Activated naive CD4-positive, alpha-beta T cell treated with anti-CD3 and anti-CD28 coated beads, Interleukin-2, amount 10 ng/mL, durations not matched to agents 7 days and 5 days (primary cell): ENCODE measurements around the gene CCNG2.

Experiments
- CTCF ChIA-PET: fragments of 350-600 bp; sonication (Branson Sonifier 250); formaldehyde crosslinking; loops from one replicate; lab custom pipeline; 2021; ENCODE audit warnings: antibody characterized with exemption; lab: Charles Lee
- DNase-seq: peaks from one replicate; pipeline ENCODE4 v3.0.0-alpha.2; 2020
- H3K27ac Mint-ChIP-seq: one replicate; pipeline ENCODE4 v1.8.0; 2021; ENCODE audit warnings: mild to moderate bottlenecking, moderate library complexity, mixed read lengths
- H3K27me3 Mint-ChIP-seq: one replicate; pipeline ENCODE4 v1.8.0; 2021; ENCODE audit warnings: mild to moderate bottlenecking, mixed read lengths
- H3K36me3 Mint-ChIP-seq: one replicate; pipeline ENCODE4 v1.8.0; 2021; ENCODE audit warnings: mixed read lengths
- H3K4me1 Mint-ChIP-seq: one replicate; pipeline ENCODE4 v1.8.0; 2021; ENCODE audit warnings: mixed read lengths
- H3K4me3 Mint-ChIP-seq: one replicate; pipeline ENCODE4 v1.8.0; 2021; ENCODE audit warnings: mild to moderate bottlenecking, moderate library complexity, mixed read lengths
- H3K9me3 Mint-ChIP-seq: one replicate; pipeline ENCODE4 v1.8.0; 2021; ENCODE audit warnings: mixed read lengths

The CCNG2 gene

DNA sequence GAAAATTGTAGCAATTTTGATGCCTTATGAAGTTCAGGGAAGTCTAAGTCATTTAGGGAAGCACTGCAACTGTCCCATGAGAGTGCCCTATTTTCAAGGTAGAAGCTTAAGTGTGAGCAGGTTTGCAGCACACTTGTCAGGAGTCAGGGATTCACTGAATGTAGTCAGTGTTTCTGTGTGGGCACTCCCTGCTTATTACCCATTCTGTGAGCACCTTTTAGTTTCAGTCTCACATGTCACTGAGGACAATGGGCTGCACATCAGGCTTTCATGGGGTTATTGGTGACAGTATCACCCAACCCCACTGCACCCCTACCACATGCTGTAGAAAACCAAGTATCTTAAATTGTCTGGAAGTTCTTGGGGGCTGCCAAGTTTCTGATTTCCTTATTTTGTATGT, 2.9 kb upstream of the CCNG2 start:
- Mint-ChIP-seq H3K4me3 (no peak overlapping the region), H3K4me1 (peaks cover 30% of the 10 kb centered on the region), H3K9me3 (no peaks in the 10 kb centered on the region), H3K27ac (no peak overlapping the region), H3K36me3 (no peaks in the 10 kb centered on the region), H3K27me3 (peaks cover 22% of the 10 kb centered on the region)
- DNase-seq: no peak
- CTCF ChIA-PET: interaction anchor here (0.7 to 3.1 kb wide), 2 partner anchors 49 to 58 kb away, joined by 3 to 15 read pairs; no protein-coding TSS in a partner anchor

DNA sequence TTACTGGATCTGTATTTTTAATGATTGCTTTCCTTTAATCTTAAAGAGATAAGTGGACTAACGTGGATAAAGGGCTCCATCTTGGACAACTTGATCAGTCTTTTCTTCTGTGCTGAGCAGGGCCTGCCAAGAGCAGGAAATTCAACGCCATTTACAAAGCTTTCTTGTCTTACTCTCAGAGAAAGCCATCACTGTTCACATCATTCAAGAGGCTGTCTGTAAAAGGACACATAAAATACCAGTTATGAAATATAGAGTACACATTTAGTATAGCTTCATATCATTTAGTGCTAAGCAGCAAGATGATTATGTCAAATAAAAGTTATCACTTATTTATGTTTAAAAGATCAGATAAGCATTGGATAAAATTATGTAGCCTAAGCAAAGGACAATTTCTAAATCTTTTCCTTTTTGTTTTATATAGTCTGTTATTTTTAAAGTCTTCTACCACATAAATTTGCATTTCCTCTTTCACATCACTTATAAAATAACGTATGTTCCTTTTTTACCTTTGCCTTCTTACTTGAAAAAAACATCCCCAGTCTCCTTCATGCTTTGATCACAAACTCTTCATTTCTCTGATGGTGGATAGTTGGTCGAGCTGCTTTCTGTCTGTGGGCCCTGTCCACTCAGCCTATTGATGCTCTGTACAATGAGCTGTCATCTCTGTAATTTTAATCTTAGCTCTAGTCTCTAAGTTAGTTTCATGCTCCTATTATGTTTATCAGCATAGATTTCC, 2.1 kb upstream of the CCNG2 start:
- no peak for DNase-seq
- no peak overlapping the region for H3K27ac Mint-ChIP-seq
- H3K4me3 Mint-ChIP-seq: no peak overlapping the region
- CTCF ChIA-PET: interaction anchor here (0.7 to 3.1 kb wide), 6 partner anchors 48 to 110 kb away, joined by 3 to 15 read pairs (median 4); no protein-coding TSS in a partner anchor
- peaks cover 37% of the 10 kb centered on the region for H3K4me1 Mint-ChIP-seq
- H3K9me3 Mint-ChIP-seq: no peaks in the 10 kb centered on the region
- peaks cover 19% of the 10 kb centered on the region for H3K27me3 Mint-ChIP-seq
- H3K36me3 Mint-ChIP-seq: peaks cover 7% of the 10 kb centered on the region

GRCh38 chr4:77155631-77156452, 1.2 kb upstream of the CCNG2 start:
- DNase-seq: no peak
- Mint-ChIP-seq H3K4me1 (peaks cover 39% of the 10 kb centered on the region), H3K36me3 (peaks cover 13% of the 10 kb centered on the region), H3K27ac (peak overlapping the region; percentile 97), H3K9me3 (no peaks in the 10 kb centered on the region), H3K4me3 (peak overlapping the region; percentile 91), H3K27me3 (peaks cover 9% of the 10 kb centered on the region)
- CTCF ChIA-PET: interaction anchor here (0.8 to 3.1 kb wide), 5 partner anchors 47 to 105 kb away, joined by 3 to 15 read pairs (median 5); no protein-coding TSS in a partner anchor

- CTCF ChIA-PET: interaction anchor here (1.0 to 3.1 kb wide), 3 partner anchors 47 to 61 kb away, joined by 3 to 15 read pairs (median 7); no protein-coding TSS in a partner anchor
- peaks cover 13% of the 10 kb centered on the region for H3K36me3 Mint-ChIP-seq
- peak overlapping the region; percentile 91 for H3K4me3 Mint-ChIP-seq
- no peaks in the 10 kb centered on the region for H3K9me3 Mint-ChIP-seq
- DNase-seq: peak; percentile 97
- H3K27me3 Mint-ChIP-seq: peaks cover 8% of the 10 kb centered on the region
- peaks cover 39% of the 10 kb centered on the region for H3K4me1 Mint-ChIP-seq
- H3K27ac Mint-ChIP-seq: peak overlapping the region; percentile 97
These were observed 485 bp upstream of the CCNG2 start for GRCh38 chr4:77156533-77156911.

DNA sequence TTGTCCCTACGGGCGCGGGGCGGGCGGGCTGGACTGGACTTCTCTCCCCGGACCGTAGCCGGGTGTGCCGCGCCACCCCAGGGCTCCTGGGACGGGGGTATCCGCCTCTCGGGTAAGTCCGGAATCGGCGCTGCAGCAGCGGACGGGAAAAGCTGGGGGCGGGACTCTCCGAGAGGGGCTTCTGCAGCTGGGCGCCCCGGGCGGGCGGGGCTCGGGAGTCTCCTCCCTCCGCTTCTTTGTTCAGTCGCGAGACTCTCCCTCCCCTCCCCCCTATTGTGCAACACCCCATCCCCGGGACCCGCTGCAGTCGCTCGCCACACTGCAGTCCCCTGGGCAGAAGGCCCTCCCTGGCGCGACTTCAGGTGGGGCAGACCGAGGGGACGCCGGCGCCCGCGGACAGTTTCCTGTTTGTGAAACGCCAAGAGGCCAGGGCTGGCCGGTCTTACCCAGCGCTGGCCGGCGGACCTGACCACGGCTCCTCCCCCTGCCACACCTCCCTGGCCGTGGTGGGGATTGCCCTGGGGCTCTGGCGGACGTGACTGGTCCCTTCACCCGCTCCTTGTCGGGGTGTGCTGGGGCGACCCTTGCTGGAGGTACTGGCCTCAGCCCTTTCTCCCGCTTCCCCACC, 966 bp downstream of the CCNG2 start:
- Mint-ChIP-seq H3K27ac (peak overlapping the region; percentile 49), H3K4me1 (peaks cover 46% of the 10 kb centered on the region), H3K4me3 (peak overlapping the region; percentile 91), H3K9me3 (no peaks in the 10 kb centered on the region), H3K36me3 (peaks cover 24% of the 10 kb centered on the region), H3K27me3 (peaks cover 8% of the 10 kb centered on the region)
- peak; percentile 86 for DNase-seq
- CTCF ChIA-PET: interaction anchor here (1.1 to 1.2 kb wide), 2 partner anchors 62 to 63 kb away, joined by 3 to 5 read pairs; no protein-coding TSS in a partner anchor

GRCh38 chr4:77158487-77158861, 1.5 kb downstream of the CCNG2 start:
- Mint-ChIP-seq H3K4me3 (peak overlapping the region; percentile 91), H3K36me3 (peaks cover 29% of the 10 kb centered on the region), H3K27me3 (peaks cover 8% of the 10 kb centered on the region), H3K4me1 (peaks cover 49% of the 10 kb centered on the region), H3K27ac (peak overlapping the region; percentile 49), H3K9me3 (no peaks in the 10 kb centered on the region)
- no peak for DNase-seq
- CTCF ChIA-PET: interaction anchor here (1.1 kb wide), 1 partner anchor 63 kb away, joined by 5 read pairs; no protein-coding TSS in a partner anchor

DNA sequence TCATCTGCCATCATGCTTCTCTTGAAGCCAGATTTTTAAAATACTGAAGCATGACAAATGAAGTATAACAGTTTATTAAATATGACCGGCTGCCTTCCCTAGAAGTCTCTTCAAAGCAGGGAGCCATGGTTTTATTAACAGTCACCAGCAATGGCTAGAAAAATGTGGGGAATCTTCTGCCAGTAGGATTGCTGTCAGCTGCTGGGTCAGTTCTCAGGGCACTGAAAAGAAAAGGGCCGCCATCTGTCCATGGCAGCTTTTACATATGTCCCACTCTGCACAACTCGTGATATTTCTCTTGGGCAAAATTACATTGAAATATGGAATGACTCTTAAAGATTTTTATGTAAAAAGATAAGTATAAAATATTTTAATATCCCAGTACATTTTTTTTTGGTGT, 2.8 kb downstream of the CCNG2 start:
- DNase-seq: no peak
- H3K4me1 Mint-ChIP-seq: peaks cover 48% of the 10 kb centered on the region
- peaks cover 39% of the 10 kb centered on the region for H3K36me3 Mint-ChIP-seq

GRCh38 chr4:77163641-77164040, 6.6 kb downstream of the CCNG2 start:
- no peaks in the 10 kb centered on the region for H3K27me3 Mint-ChIP-seq
- H3K27ac Mint-ChIP-seq: no peak overlapping the region
- CTCF ChIA-PET: interaction anchor here (1.7 kb wide), 1 partner anchor 17 kb away, joined by 4 read pairs; no protein-coding TSS in a partner anchor
- DNase-seq: no peak
- no peak overlapping the region for H3K4me3 Mint-ChIP-seq
- no peaks in the 10 kb centered on the region for H3K9me3 Mint-ChIP-seq
- H3K4me1 Mint-ChIP-seq: peaks cover 27% of the 10 kb centered on the region
- peaks cover 63% of the 10 kb centered on the region for H3K36me3 Mint-ChIP-seq

More for the DNA sequence above, 2.8 kb downstream of the CCNG2 start:
- Mint-ChIP-seq H3K9me3 (no peaks in the 10 kb centered on the region), H3K4me3 (no peak overlapping the region), H3K27ac (no peak overlapping the region), H3K27me3 (peaks cover 8% of the 10 kb centered on the region)
- CTCF ChIA-PET: interaction anchor here (0.6 to 1.9 kb wide), 3 partner anchors 60 to 70 kb away, joined by 4 to 8 read pairs (median 4); no protein-coding TSS in a partner anchor

DNA sequence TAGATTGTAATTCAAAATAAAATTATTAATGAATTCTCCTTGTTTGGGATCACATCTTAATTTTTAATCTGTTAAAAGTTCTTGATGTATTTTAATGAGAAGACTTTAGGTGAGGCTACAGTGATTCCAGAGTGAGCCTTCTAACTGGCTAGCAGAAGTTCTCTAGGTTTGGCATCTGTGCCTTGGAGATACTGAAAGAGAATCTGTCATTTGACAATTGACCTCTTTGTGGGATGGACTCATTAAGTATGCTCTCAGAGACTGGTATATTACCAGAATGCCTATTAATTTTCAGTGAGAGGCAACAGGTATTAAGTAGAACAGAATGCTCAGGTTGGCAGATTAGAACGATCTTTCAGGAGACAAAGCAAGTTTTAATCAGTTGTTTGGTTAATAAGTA, 10.2 kb downstream of the CCNG2 start:
- Mint-ChIP-seq H3K27ac (no peak overlapping the region), H3K4me3 (no peak overlapping the region), H3K36me3 (peaks cover 67% of the 10 kb centered on the region), H3K27me3 (no peaks in the 10 kb centered on the region), H3K9me3 (no peaks in the 10 kb centered on the region), H3K4me1 (peaks cover 10% of the 10 kb centered on the region)
- CTCF ChIA-PET: no interaction called here
- DNase-seq: no peak

- CTCF ChIA-PET: no interaction called here
- peaks cover 63% of the 10 kb centered on the region for H3K36me3 Mint-ChIP-seq
- no peaks in the 10 kb centered on the region for H3K9me3 Mint-ChIP-seq
- no peak for DNase-seq
- no peak overlapping the region for H3K27ac Mint-ChIP-seq
- H3K4me1 Mint-ChIP-seq: peaks cover 8% of the 10 kb centered on the region
- H3K4me3 Mint-ChIP-seq: no peak overlapping the region
- H3K27me3 Mint-ChIP-seq: no peaks in the 10 kb centered on the region
These were observed 10.9 kb downstream of the CCNG2 start for GRCh38 chr4:77167866-77168265.

GRCh38 chr4:77169481-77169880, 12.5 kb downstream of the CCNG2 start:
- no peak for DNase-seq
- no peak overlapping the region for H3K27ac Mint-ChIP-seq
- H3K9me3 Mint-ChIP-seq: no peaks in the 10 kb centered on the region
- no peaks in the 10 kb centered on the region for H3K4me1 Mint-ChIP-seq
- no peak overlapping the region for H3K4me3 Mint-ChIP-seq
- peaks cover 49% of the 10 kb centered on the region for H3K36me3 Mint-ChIP-seq
- H3K27me3 Mint-ChIP-seq: peaks cover 5% of the 10 kb centered on the region
- CTCF ChIA-PET: no interaction called here

DNA sequence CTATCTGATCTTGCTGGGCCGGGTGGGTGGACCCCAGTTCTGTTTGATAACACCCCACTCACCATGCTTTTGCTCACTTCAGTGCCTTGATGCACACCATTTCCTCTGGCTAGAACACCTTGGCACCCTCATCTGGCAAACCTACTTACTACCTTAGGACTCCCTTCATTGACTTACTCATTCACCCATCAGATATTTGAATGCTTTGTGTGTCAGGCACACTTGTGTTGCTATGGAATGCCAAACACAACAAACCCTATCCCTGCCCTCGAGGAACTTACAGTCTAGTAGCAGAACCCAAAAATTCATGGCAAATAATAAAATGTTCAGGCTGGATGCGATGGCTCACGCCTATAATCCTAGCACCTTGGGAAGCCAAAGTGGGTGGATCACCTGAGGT, 13.9 kb downstream of the CCNG2 start:
- CTCF ChIA-PET: no interaction called here
- H3K27me3 Mint-ChIP-seq: peaks cover 6% of the 10 kb centered on the region
- no peaks in the 10 kb centered on the region for H3K9me3 Mint-ChIP-seq
- peaks cover 41% of the 10 kb centered on the region for H3K36me3 Mint-ChIP-seq
- H3K4me1 Mint-ChIP-seq: no peaks in the 10 kb centered on the region
- no peak overlapping the region for H3K4me3 Mint-ChIP-seq
- DNase-seq: no peak
- no peak overlapping the region for H3K27ac Mint-ChIP-seq

- CTCF ChIA-PET: interaction anchor here (1.0 kb wide), 1 partner anchor 77 kb away, joined by 3 read pairs; no protein-coding TSS in a partner anchor
- no peak overlapping the region for H3K27ac Mint-ChIP-seq
- no peak overlapping the region for H3K4me3 Mint-ChIP-seq
- peaks cover 17% of the 10 kb centered on the region for H3K27me3 Mint-ChIP-seq
- H3K9me3 Mint-ChIP-seq: no peaks in the 10 kb centered on the region
- peaks cover 34% of the 10 kb centered on the region for H3K36me3 Mint-ChIP-seq
- no peak for DNase-seq
- H3K4me1 Mint-ChIP-seq: no peaks in the 10 kb centered on the region
These were observed 15.3 kb downstream of the CCNG2 start for GRCh38 chr4:77172336-77172735.

GRCh38 chr4:77174426-77174825, 17.4 kb downstream of the CCNG2 start:
- no peak overlapping the region for H3K27ac Mint-ChIP-seq
- H3K4me3 Mint-ChIP-seq: no peak overlapping the region
- CTCF ChIA-PET: no interaction called here
- H3K4me1 Mint-ChIP-seq: no peaks in the 10 kb centered on the region
- no peaks in the 10 kb centered on the region for H3K9me3 Mint-ChIP-seq
- H3K27me3 Mint-ChIP-seq: peaks cover 30% of the 10 kb centered on the region
- peaks cover 17% of the 10 kb centered on the region for H3K36me3 Mint-ChIP-seq
- DNase-seq: no peak
